GM12864 (cell line): Measurements from ENCODE around the gene EPHB1.

ENCODE experiments used
- DNase-seq: peaks from one replicate; pipeline ENCODE4 v3.0.0-alpha.2; 2011; ENCODE audit warnings: low read depth
- H3K4me3 ChIP-seq: 2 replicates; pipeline ENCODE4 v1.5.1; 2011; ENCODE audit warnings: mild to moderate bottlenecking, low read depth, low read length, control low read depth
- CTCF ChIP-seq: IDR thresholded peaks from 2 replicates; pipeline ENCODE4 v1.5.1; 2011; ENCODE audit warnings: low read depth, mild to moderate bottlenecking, moderate library complexity, low read length, control low read depth, inconsistent platforms; ENCODE audit errors: missing control alignments

Gene EPHB1

GRCh38 chr3:134894533-134894932 lies 99.5 kb downstream of the EPHB1 start:
- TF ChIP-seq CTCF: no peak

GRCh38 chr3:134895181-134895580 lies 100.1 kb downstream of the EPHB1 start:
- no peak for DNase-seq
- H3K4me3 ChIP-seq: no peak overlapping the region
- TF ChIP-seq CTCF: no peak

More at GRCh38 chr3:134894533-134894932, 99.5 kb downstream of the EPHB1 start:
- no peak for DNase-seq
- no peak overlapping the region for H3K4me3 ChIP-seq

GRCh38 chr3:134896141-134896540 lies 101.1 kb downstream of the EPHB1 start:
- TF ChIP-seq CTCF: no peak
- H3K4me3 ChIP-seq: no peak overlapping the region
- DNase-seq: no peak

DNA sequence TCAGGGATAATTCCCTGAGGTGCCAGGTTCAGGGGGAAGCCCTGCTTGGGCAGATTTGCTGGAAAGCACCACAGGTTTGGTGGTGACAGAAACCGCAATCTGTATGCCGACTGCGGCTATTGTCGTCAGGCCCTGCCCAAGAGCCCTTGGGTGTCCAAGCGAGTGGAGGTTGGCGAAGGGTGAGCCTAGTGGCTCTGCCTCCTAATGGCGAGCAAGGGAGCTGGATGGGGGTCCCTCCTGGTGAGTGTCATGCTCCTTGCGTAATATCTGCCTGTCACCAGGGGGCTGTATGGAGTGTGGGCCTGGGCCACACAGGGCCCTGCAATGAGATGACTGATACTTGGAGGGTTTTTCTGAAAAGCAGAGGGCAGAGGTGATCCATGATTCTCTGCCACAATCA lies 101.6 kb downstream of the EPHB1 start:
- no peak for DNase-seq
- no peak overlapping the region for H3K4me3 ChIP-seq
- TF ChIP-seq CTCF: no peak

DNA sequence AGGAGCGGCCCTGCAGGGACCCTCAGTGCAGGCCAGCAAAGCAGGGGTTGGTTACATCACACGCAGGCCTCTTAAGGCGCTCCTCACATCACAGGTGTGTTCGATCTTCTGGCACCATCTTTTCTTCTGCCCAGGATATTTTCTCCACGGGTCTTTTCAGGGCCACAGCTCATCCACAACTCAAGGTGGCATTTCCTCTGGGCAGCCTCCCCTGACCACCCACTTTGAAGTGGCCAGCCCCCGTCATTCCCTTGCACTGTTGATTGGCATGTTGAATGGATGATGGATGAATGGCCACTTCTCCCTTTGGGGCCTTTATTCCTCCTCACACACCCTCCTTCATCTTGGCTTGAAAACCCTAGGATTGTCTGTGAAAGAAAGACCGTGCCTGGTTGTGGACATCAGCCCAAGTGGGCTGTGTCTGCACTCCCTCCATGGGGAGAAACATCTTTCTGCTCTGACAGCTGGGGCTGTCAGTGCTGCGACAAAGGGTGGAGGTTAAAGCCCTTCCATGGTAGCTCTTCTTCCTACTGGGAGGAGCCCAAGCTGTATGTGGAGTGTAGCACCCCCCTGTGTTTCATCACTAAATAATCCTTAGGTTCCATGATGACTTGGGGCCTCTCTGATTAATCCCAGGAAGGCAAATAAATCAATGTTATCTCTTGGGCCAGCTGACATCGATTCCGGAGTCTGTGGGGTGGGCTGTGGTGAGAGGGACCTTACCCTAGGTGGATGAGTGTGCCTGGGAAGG lies 102.5 kb downstream of the EPHB1 start:
- no peak overlapping the region for H3K4me3 ChIP-seq
- no peak for TF ChIP-seq CTCF
- DNase-seq: no peak

- H3K4me3 ChIP-seq: no peak overlapping the region
- TF ChIP-seq CTCF: no peak
- DNase-seq: no peak
Observed at GRCh38 chr3:134898181-134898754, 103.2 kb downstream of the EPHB1 start.

DNA sequence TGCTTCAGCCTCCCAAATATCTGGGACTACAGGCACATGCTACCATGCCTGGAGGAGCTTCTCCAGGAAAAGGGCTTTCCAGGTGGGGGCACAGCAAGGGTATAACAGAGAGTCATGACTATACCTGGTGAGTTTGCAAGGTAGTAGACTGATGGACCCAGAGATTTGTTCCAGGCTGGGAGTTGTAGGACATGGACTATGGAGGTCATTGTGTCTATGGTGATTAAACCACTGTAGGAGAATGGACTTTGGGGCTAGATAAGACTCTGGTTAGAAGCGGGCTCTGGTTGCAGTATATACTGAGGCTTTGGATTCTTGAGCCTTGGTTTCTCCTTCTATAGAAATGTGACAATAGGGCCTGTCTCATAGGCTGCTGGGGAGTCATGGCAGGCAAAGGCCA lies 104.7 kb downstream of the EPHB1 start:
- no peak overlapping the region for H3K4me3 ChIP-seq
- DNase-seq: no peak
- no peak for TF ChIP-seq CTCF
